GM12873 (cell line): ENCODE data around the gene BCR.

ENCODE experiments used
- CTCF ChIP-seq: IDR thresholded peaks from 2 replicates; pipeline ENCODE4 v1.5.1; 2012; ENCODE audit warnings: low read depth, mild to moderate bottlenecking, moderate library complexity, low read length, control low read depth; ENCODE audit not compliant: insufficient read depth; ENCODE audit errors: missing control alignments

Gene BCR

DNA sequence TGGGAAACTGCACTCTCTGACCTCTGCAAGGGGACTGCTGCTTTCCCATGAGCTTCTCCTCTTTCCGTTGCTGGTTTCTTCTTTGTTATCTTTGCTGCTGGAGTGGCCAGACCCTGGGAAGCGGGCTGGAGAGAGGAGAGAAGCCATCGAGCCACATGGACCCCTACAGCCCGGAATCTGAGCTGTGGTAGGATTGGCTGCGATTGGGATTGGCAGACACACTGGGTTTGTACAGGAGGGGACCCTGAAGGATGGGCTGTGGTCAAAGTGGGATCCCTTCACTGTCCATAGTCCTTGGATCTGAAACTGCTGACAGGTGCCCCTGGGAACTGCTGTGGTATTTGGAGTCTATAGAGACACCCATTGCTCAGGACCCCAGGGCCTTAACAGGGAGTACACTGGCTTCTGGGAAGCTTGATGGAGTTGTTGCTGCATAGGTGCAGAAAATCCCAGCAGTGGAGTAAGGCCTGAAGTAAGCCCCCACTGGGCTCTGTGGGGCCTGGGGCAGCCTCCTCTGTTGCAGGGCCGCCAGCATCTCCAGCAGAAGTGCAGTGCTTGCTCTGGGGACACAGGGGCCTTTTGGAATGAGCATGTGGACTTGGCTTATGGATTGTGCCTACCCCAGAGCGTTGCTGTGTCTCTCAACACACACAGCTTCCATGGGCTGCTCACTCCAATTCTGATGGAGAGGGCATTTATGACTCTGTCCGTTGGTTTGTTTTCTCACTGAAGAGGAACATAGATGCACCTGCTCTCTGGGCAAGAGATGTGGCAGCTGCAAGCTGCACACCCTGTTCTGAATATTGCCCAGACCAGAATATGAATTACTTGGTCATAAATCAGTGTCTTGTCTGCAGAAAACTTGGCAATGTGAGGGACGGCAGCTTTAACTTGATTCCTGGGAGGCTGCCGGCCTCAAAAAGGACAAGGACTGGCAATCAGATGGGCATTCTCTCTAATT, 32.0 kb downstream of the BCR start:
- TF ChIP-seq CTCF, result no peak

- TF ChIP-seq CTCF, result no peak
Measured at GRCh38 chr22:23213022-23213555, 32.8 kb downstream of the BCR start.

GRCh38 chr22:23213581-23214334, 33.4 kb downstream of the BCR start:
- no peak for TF ChIP-seq CTCF

GRCh38 chr22:23214398-23214797, 34.1 kb downstream of the BCR start:
- no peak for TF ChIP-seq CTCF

DNA sequence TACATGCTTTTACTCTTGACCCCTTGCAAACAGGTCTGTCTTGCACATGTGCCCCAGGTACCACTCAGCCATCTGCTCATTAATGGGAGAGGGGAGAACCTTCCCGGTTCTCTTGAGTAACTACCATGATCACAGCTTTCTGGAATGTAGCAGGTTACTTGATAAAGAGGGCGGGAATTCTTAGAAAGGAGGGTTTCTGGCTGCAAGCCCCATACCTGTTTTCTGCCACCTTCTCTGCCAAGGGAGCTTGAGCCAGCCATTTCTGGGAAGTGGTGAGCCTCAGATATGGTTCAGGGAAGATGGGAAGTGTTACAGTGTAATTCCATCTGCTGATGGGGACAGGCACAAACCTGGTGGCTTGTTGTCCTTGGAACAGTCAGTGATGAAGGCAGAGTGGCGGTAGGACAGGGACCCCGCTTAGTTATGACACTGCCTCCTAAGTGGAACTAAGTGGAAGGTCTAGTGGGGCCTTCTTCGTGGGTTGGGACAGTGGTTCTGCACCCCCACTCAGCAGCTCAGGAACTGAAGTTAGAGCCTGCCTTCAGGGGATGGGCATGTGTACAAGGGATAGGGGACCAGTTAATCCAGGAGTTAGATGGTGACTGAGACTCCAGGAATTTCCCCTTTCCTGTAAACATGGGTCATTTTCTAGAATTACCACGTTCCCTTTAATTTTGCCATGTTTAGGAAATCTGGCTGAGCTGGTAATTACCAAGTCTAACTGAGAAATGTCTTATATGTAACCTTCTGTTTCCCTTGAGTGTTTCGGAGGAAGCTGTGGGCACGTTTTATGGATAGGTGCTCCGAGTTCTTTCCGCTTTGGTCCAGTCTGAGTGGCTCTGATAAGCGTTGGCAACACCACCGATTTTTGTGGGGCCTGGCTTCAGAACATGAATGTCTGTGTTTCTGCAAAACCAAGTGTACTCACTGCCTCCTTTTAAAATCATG, 35.3 kb downstream of the BCR start:
- no peak for TF ChIP-seq CTCF

- TF ChIP-seq CTCF, result no peak
Measured at GRCh38 chr22:23216461-23217170, 36.3 kb downstream of the BCR start.
